ENCODE measurements around the gene SLC49A3.
"Not testable (repeated sequence)": the region's sequence is repeated elsewhere in the genome, so short reads cannot be mapped to it uniquely, and the experiment has no call there.

The SLC49A3 gene

DNA sequence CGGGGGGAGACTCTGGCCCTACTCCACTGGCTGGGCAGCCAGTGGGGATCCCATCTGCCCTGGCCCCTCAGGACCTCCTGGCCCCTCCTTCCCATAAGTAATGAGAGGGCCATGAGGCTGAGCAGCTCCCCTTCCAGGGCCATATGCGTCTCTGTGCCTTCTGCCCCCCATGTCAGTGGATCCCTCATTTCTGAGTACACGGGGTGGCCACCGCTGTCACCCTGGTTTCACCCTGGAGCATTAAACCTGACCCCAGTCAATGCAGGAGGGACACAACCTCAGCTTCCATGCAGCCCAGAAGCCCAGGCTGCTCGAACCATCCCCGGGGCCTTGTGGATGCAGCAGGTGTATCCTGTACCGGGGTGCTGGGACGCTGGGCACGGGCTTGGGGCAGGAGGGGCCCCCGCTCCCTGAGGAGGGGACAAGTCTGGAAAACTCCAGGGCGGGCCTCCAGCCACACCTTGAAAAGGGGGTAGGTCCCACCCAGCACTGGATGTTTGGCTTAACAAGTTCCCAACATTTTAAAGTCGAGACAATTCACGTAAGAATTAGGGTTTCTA is 39.1 kb downstream of the SLC49A3 start:
- TF ChIP-seq, protein P1, sequence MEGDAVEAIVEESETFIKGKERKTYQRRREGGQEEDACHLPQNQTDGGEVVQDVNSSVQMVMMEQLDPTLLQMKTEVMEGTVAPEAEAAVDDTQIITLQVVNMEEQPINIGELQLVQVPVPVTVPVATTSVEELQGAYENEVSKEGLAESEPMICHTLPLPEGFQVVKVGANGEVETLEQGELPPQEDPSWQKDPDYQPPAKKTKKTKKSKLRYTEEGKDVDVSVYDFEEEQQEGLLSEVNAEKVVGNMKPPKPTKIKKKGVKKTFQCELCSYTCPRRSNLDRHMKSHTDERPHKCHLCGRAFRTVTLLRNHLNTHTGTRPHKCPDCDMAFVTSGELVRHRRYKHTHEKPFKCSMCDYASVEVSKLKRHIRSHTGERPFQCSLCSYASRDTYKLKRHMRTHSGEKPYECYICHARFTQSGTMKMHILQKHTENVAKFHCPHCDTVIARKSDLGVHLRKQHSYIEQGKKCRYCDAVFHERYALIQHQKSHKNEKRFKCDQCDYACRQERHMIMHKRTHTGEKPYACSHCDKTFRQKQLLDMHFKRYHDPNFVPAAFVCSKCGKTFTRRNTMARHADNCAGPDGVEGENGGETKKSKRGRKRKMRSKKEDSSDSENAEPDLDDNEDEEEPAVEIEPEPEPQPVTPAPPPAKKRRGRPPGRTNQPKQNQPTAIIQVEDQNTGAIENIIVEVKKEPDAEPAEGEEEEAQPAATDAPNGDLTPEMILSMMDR (IDR thresholded peaks at IDR 0.05; ENCODE audit: low read depth, low read length), result no peak
- H3K4me3 ChIP-seq (ENCODE audit: low read depth, low read length), result no peak overlapping the region

- TF ChIP-seq, protein P1 (IDR thresholded peaks at IDR 0.05; ENCODE audit: low read depth, low read length), result no peak
- H3K4me3 ChIP-seq (ENCODE audit: low read depth, low read length), result no peak overlapping the region
Measured at GRCh38 chr4:649293-649625, 39.7 kb downstream of the SLC49A3 start.

DNA sequence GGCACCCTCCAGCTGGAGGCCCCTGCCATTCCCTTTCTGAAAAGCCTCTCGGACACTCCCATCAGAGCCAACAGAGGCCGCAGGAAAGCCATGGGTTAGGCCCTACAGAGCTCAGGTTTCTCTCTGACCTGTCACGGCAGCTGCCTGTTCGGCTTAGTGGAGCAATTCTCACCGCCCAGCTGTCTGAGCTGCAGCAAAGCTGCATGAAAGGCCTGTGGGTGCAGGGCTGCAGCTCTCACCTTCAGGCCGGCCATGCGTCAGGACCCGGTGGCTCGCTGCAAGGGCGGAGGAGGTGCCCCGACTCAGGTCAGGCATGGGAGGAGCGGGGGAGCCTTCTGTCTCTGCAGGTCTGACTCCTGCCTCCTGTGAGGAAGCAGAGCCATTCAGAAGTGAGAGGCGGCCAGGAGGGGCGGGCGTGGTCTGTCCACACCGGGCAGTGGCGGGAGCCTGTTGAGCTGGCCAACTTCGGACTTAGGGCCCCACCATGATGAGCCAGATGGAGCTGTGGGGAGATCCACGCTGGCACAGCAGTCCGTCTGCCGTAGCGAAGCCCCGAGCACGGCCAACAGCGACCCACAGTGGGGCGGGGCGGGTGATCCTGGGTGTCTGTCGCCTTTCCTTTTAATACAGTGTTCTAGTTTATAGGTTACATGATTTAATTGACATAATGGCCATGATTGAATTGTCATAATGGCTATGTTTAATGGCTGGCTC is 40.2 kb downstream of the SLC49A3 start:
- H3K4me3 ChIP-seq (ENCODE audit: low read depth, low read length), result no peak overlapping the region
- TF ChIP-seq, protein P1 (IDR thresholded peaks at IDR 0.05; ENCODE audit: low read depth, low read length), result no peak

- TF ChIP-seq, protein P1 (IDR thresholded peaks at IDR 0.05; ENCODE audit: low read depth, low read length), result no peak
- H3K4me3 ChIP-seq (ENCODE audit: low read depth, low read length), result no peak overlapping the region
Measured at GRCh38 chr4:647481-647880, 41.5 kb downstream of the SLC49A3 start.

- TF ChIP-seq, protein P1 (IDR thresholded peaks at IDR 0.05; ENCODE audit: low read depth, low read length), result no peak
- H3K4me3 ChIP-seq (ENCODE audit: low read depth, low read length), result no peak overlapping the region
Measured at GRCh38 chr4:646460-646859, 42.5 kb downstream of the SLC49A3 start.

- H3K4me3 ChIP-seq (ENCODE audit: low read depth, low read length), result not testable (repeated sequence)
Measured at GRCh38 chr4:642366-642765, 46.6 kb downstream of the SLC49A3 start.

DNA sequence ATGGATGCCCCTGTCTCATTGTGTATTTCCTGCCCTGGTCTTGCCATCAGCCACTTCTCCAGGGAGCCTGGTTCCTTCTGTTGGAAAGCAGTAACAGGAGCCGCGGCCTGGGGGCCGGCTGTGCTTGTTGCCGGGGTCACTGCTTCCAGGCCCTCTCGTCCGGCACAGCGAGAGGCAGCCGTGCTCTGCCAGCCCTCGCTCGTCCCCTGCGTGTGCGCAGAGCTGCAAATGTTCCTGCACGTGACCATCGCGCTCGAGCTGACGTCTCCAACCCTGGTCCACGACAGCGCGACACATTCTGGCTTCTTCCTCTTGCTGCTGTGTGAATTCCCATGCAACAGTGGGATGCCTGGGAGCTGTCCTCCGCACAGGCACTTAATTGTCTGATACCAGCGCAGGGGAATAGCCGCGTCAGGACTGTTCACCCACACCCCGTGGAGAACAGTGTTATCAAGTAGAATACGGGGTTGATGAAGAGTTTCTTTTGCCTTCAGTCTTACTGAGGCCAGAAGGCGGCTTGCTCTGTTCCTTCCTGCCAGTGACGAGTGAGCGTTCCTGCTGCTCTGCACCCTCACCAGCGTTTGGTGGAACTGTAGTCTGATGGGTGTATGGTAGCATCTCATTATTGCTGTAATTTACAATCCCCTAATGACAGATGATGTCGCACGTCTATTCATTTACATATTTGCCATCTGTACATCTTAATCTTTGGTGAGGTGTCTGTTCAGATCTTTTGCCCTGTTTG is 51.2 kb downstream of the SLC49A3 start:
- no peak overlapping the region for H3K4me3 ChIP-seq (ENCODE audit: low read depth, low read length)
- TF ChIP-seq, protein P1 (IDR thresholded peaks at IDR 0.05; ENCODE audit: low read depth, low read length), result no peak

Data from WI38 (cell line).